Left ventricle myocardium inferior (tissue), 1 donor: ENCODE data around the gene SLC7A11. TPM values are rescaled to one million over a fixed set of nuclear protein-coding genes. Genes with fewer than 3 reads are reported as not detected.
A peak's percentile ranks its signal among the peaks of the same experiment; 100 is the strongest.

ENCODE experiments used
- DNase-seq: peaks from one replicate; pipeline ENCODE4 v3.0.0-alpha.2; 2020
- H3K27ac ChIP-seq: fragments of 200-600 bp; replicated peaks from 2 replicates; pipeline ENCODE4 v1.8.0; 2021
- H3K27me3 ChIP-seq: fragments of 200-600 bp; 2 replicates; pipeline ENCODE4 v1.8.0; 2021; ENCODE audit warnings: low read depth
- H3K36me3 ChIP-seq: fragments of 200-600 bp; 2 replicates; pipeline ENCODE4 v1.8.0; 2021
- H3K4me1 ChIP-seq: fragments of 200-600 bp; 2 replicates; pipeline ENCODE4 v1.8.0; 2021
- H3K4me3 ChIP-seq: fragments of 200-600 bp; 2 replicates; pipeline ENCODE4 v1.8.0; 2021; ENCODE audit warnings: mild to moderate bottlenecking, moderate library complexity
- H3K9me3 ChIP-seq: fragments of 200-600 bp; replicated peaks from 2 replicates; pipeline ENCODE4 v1.8.0; 2021
- CTCF ChIP-seq: fragments of 200-600 bp; IDR thresholded peaks from 2 replicates; pipeline ENCODE4 v1.8.0; 2021; ENCODE audit warnings: antibody characterized with exemption, mild to moderate bottlenecking, borderline replicate concordance
- intact Hi-C: fragments of 100-400 bp; cut with micrococcal nuclease; formaldehyde crosslinking; loops from one replicate; pipeline ENCODE4 v1.11.0; 2022
- long read RNA-seq: library from polyadenylated mRNA; unstranded; transcript quantifications from one replicate; pipeline ENCODE4 v2.0.0, GENCODE V29; 2021
- total RNA-seq: library from RNA; stranded (reverse); fragmentation: NEBNext Ultra II Directional; extraction: Animal tissue kit (Norgen Biotek cat#: 25700); gene quantifications from one replicate; pipeline ENCODE4 v1.2.1, GENCODE V29; 2021
- donor health status: DM: no; HTN: yes; CAD: no; lungs with severe emphysema.

Gene SLC7A11
- 0.19 TPM for total RNA-seq
- long read RNA-seq = 0 reads

- H3K9me3 ChIP-seq = no peaks in the 10 kb centered on the region
- no peak for TF ChIP-seq CTCF
- intact Hi-C loops = no loop called here
- no peak for DNase-seq
- H3K4me3 ChIP-seq = peak within 1 kb of the TSS; percentile 39
- no peaks in the 10 kb centered on the region for H3K27me3 ChIP-seq
- no peaks in the 10 kb centered on the region for H3K36me3 ChIP-seq
- H3K27ac ChIP-seq = no peak within 1 kb of the TSS
- no peaks in the 10 kb centered on the region for H3K4me1 ChIP-seq
Measured at GRCh38 chr4:138242076-138242833, at the start of gene SLC7A11. TSS of gene SLC7A11 (minus strand) at chr4:138242349. CDS start at chr4:138242069, 280 bp downstream.

GRCh38 chr4:138291431-138291830, 49.3 kb upstream of the SLC7A11 start:
- Histone ChIP-seq H3K27ac (no peak overlapping the region), H3K27me3 (no peaks in the 10 kb centered on the region), H3K4me3 (no peak overlapping the region), H3K36me3 (no peaks in the 10 kb centered on the region), H3K4me1 (no peaks in the 10 kb centered on the region), H3K9me3 (no peaks in the 10 kb centered on the region)
- intact Hi-C loops = no loop called here
- DNase-seq = no peak
- TF ChIP-seq CTCF = no peak

GRCh38 chr4:138290805-138291204, 48.7 kb upstream of the SLC7A11 start:
- H3K9me3 ChIP-seq = no peaks in the 10 kb centered on the region
- no peaks in the 10 kb centered on the region for H3K4me1 ChIP-seq
- intact Hi-C loops = no loop called here
- H3K27ac ChIP-seq = no peak overlapping the region
- DNase-seq = no peak
- no peaks in the 10 kb centered on the region for H3K36me3 ChIP-seq
- no peak for TF ChIP-seq CTCF
- no peaks in the 10 kb centered on the region for H3K27me3 ChIP-seq
- H3K4me3 ChIP-seq = no peak overlapping the region

GRCh38 chr4:138279286-138279685, 37.1 kb upstream of the SLC7A11 start:
- no peak for DNase-seq
- TF ChIP-seq CTCF = no peak
- intact Hi-C loops = no loop called here
- H3K36me3 ChIP-seq = no peaks in the 10 kb centered on the region
- no peaks in the 10 kb centered on the region for H3K4me1 ChIP-seq
- H3K27ac ChIP-seq = no peak overlapping the region
- H3K9me3 ChIP-seq = no peaks in the 10 kb centered on the region
- H3K4me3 ChIP-seq = no peak overlapping the region
- H3K27me3 ChIP-seq = no peaks in the 10 kb centered on the region

- H3K27ac ChIP-seq = no peak overlapping the region
- no peaks in the 10 kb centered on the region for H3K4me1 ChIP-seq
- H3K4me3 ChIP-seq = no peak overlapping the region
- intact Hi-C loops = no loop called here
- no peak for DNase-seq
- no peaks in the 10 kb centered on the region for H3K36me3 ChIP-seq
- TF ChIP-seq CTCF = no peak
- H3K9me3 ChIP-seq = no peaks in the 10 kb centered on the region
- no peaks in the 10 kb centered on the region for H3K27me3 ChIP-seq
Measured at GRCh38 chr4:138277133-138277532, 35.0 kb upstream of the SLC7A11 start.
